ENCODE results near the gene OR4F17.
"Not testable (repeated sequence)": the region's sequence is repeated elsewhere in the genome, so short reads cannot be mapped to it uniquely, and the experiment has no call there.

DNA sequence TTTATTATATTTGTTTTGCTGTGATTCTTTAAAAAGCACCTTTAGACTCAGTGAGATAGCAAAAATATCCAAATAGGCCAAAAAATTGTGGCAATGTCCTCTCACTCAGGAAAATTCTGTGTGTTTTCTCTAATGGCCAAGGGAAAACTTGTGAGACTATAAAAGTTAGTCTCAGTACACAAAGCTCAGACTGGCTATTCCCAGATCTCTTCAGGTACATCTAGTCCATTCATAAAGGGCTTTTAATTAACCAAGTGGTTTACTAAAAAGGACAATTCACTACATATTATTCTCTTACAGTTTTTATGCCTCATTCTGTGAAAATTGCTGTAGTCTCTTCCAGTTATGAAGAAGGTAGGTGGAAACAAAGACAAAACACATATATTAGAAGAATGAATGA, at the start of gene OR4F17:
- TF ChIP-seq, protein P1, sequence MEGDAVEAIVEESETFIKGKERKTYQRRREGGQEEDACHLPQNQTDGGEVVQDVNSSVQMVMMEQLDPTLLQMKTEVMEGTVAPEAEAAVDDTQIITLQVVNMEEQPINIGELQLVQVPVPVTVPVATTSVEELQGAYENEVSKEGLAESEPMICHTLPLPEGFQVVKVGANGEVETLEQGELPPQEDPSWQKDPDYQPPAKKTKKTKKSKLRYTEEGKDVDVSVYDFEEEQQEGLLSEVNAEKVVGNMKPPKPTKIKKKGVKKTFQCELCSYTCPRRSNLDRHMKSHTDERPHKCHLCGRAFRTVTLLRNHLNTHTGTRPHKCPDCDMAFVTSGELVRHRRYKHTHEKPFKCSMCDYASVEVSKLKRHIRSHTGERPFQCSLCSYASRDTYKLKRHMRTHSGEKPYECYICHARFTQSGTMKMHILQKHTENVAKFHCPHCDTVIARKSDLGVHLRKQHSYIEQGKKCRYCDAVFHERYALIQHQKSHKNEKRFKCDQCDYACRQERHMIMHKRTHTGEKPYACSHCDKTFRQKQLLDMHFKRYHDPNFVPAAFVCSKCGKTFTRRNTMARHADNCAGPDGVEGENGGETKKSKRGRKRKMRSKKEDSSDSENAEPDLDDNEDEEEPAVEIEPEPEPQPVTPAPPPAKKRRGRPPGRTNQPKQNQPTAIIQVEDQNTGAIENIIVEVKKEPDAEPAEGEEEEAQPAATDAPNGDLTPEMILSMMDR (IDR thresholded peaks at IDR 0.05) = not testable (repeated sequence)
- not testable (repeated sequence) for TF ChIP-seq EZH2phosphoT487 (IDR thresholded peaks at IDR 0.05)
